HepG2 (cell line): ENCODE results near the gene C1QTNF12. TPM values are rescaled to one million over a fixed set of nuclear protein-coding genes. Genes with fewer than 3 reads are reported as not detected.

Experiments
- EEA1 ChIP-seq: sonication (generic); formaldehyde crosslinking; IDR thresholded peaks from 2 replicates; pipeline ENCODE4 v1.5.1; 2020; ENCODE audit warnings: mild to moderate bottlenecking, missing genetic modification reagents, borderline replicate concordance
- ISX ChIP-seq: sonication (generic); formaldehyde crosslinking; conservative IDR thresholded peaks from 2 replicates; pipeline ENCODE4 v1.5.0; 2020; ENCODE audit warnings: missing genetic modification reagents
- NFIB ChIP-seq: sonication (generic); formaldehyde crosslinking; IDR thresholded peaks from 2 replicates; pipeline ENCODE4 v1.9.0; 2021; ENCODE audit warnings: missing genetic modification reagents, mild to moderate bottlenecking, borderline replicate concordance
- PHF8 ChIP-seq: sonication (generic); formaldehyde crosslinking; IDR thresholded peaks from 2 replicates; pipeline ENCODE4 v1.5.0; 2020; ENCODE audit warnings: missing genetic modification reagents
- PITX1 ChIP-seq: sonication (generic); formaldehyde crosslinking; IDR thresholded peaks from 2 replicates; pipeline ENCODE4 v1.5.1; 2020; ENCODE audit warnings: mild to moderate bottlenecking, missing genetic modification reagents
- POLR2AphosphoS5 ChIP-seq: IDR thresholded peaks from 2 replicates; pipeline ENCODE4 v1.6.1; 2012; ENCODE audit warnings: low read depth, low read length
- SYNCRIP ChIP-seq: fragments of 200-400 bp; formaldehyde crosslinking; IDR thresholded peaks from 2 replicates; pipeline ENCODE4 v1.6.1; 2018; ENCODE audit warnings: mild to moderate bottlenecking, low read depth, low read length; ENCODE audit not compliant: insufficient read depth
- ZNF672 ChIP-seq: sonication (generic); formaldehyde crosslinking; IDR thresholded peaks from 2 replicates; pipeline ENCODE4 v1.8.1; 2022; ENCODE audit warnings: missing genetic modification reagents
- ZNF724P ChIP-seq: sonication (generic); formaldehyde crosslinking; IDR thresholded peaks from 2 replicates; pipeline ENCODE4 v1.8.0; 2022; ENCODE audit warnings: missing genetic modification reagents, borderline replicate concordance
- ZNF883 ChIP-seq: sonication (generic); formaldehyde crosslinking; IDR thresholded peaks from 2 replicates; pipeline ENCODE4 v1.5.1; 2020; ENCODE audit warnings: mild to moderate bottlenecking, missing genetic modification reagents; ENCODE audit errors: not compliant biosample characterization
- ZSCAN12 ChIP-seq: sonication (generic); formaldehyde crosslinking; IDR thresholded peaks from 2 replicates; pipeline ENCODE4 v1.9.0; 2021; ENCODE audit warnings: mild to moderate bottlenecking, missing genetic modification reagents
- polyA plus RNA-seq, 8 experiments: library from polyadenylated mRNA; depleted of rRNA in 3 of 8; stranded (reverse) in 7 of 8; unstranded in 1 of 8; fragments of >200 nt; fragmentation: Illumina TruSeq in 4 of 8; extraction: Trizol in 4 of 8; gene quantifications; 2 replicates each; pipeline versions ENCODE4 v1.2.1 to v1.2.3, GENCODE V29; 2011 to 2016; ENCODE audit warnings: low read depth in 4 of 8, missing spikeins in 1 of 8, mixed read lengths in 1 of 8; ENCODE audit not compliant: insufficient read depth in 1 of 8
- total RNA-seq, 5 experiments: library from RNA; depleted of rRNA; stranded (reverse); fragments of >200 nt; fragmentation: Illumina TruSeq; extraction: Trizol; gene quantifications; 2 replicates each; pipeline ENCODE4 v1.2.3, GENCODE V29; 2016; ENCODE audit warnings: low read depth in 1 of 5
- TF ChIP-seq, protein P1 (sequence below): sonication (generic); formaldehyde crosslinking; IDR thresholded peaks from 2 replicates; pipeline ENCODE4 v1.4.0; 2020; ENCODE audit warnings: mild to moderate bottlenecking, missing genetic modification reagents
- TF ChIP-seq, protein P2 (sequence below): sonication (generic); formaldehyde crosslinking; IDR thresholded peaks from 2 replicates; pipeline ENCODE4 v1.5.1; 2020; ENCODE audit warnings: missing genetic modification reagents, mild to moderate bottlenecking, borderline replicate concordance
- TF ChIP-seq, protein P3 (sequence below): sonication (generic); formaldehyde crosslinking; IDR thresholded peaks from 2 replicates; pipeline ENCODE4 v1.5.1; 2020; ENCODE audit warnings: mild to moderate bottlenecking, missing genetic modification reagents, moderate library complexity

C1QTNF12 gene
- total and polyA plus RNA-seq, 2 of the 13 experiments (the other 11 are each of a cell fraction or from before 2014, with no cell fraction given): 0.18 to 0.64 TPM

DNA sequence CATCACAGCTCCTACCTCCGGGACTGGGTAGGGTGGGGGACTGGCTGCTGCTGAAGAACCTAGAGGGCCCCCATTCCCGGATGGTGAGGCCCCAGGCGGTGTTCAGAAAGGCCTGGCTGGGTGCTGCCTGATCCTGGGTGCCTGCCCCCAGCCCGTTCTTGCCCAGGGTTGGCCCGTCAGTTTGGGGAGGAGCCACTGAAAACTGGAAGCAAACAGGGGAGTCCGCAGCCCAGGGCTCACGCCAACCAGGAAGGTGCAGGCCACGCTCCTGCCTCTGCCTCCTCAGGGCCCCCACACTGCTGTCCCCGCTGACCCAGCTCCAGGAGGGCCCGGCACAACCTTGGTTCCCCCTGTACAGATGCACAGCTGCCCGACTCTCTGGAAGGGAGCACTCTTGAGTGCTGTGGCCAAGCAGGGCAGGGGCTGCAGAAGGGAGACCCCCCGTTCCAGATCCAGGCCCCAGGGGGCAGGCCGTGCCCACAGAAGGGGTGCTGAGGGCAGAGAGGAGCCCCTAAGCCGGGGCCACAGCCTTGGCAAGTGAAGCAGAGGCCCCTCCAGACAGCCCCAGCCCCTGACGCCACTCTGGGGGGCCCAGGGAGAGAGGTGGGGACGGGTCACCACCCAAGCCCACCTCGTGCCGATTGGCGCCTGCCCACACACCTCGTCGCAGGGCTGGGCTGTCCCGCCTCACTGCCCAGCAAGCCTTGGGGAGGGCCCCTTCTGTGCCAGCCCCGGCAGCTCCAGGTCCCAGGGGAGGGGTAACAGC lies 5.5 kb downstream of the C1QTNF12 start (continued):
- TF ChIP-seq, protein P1, sequence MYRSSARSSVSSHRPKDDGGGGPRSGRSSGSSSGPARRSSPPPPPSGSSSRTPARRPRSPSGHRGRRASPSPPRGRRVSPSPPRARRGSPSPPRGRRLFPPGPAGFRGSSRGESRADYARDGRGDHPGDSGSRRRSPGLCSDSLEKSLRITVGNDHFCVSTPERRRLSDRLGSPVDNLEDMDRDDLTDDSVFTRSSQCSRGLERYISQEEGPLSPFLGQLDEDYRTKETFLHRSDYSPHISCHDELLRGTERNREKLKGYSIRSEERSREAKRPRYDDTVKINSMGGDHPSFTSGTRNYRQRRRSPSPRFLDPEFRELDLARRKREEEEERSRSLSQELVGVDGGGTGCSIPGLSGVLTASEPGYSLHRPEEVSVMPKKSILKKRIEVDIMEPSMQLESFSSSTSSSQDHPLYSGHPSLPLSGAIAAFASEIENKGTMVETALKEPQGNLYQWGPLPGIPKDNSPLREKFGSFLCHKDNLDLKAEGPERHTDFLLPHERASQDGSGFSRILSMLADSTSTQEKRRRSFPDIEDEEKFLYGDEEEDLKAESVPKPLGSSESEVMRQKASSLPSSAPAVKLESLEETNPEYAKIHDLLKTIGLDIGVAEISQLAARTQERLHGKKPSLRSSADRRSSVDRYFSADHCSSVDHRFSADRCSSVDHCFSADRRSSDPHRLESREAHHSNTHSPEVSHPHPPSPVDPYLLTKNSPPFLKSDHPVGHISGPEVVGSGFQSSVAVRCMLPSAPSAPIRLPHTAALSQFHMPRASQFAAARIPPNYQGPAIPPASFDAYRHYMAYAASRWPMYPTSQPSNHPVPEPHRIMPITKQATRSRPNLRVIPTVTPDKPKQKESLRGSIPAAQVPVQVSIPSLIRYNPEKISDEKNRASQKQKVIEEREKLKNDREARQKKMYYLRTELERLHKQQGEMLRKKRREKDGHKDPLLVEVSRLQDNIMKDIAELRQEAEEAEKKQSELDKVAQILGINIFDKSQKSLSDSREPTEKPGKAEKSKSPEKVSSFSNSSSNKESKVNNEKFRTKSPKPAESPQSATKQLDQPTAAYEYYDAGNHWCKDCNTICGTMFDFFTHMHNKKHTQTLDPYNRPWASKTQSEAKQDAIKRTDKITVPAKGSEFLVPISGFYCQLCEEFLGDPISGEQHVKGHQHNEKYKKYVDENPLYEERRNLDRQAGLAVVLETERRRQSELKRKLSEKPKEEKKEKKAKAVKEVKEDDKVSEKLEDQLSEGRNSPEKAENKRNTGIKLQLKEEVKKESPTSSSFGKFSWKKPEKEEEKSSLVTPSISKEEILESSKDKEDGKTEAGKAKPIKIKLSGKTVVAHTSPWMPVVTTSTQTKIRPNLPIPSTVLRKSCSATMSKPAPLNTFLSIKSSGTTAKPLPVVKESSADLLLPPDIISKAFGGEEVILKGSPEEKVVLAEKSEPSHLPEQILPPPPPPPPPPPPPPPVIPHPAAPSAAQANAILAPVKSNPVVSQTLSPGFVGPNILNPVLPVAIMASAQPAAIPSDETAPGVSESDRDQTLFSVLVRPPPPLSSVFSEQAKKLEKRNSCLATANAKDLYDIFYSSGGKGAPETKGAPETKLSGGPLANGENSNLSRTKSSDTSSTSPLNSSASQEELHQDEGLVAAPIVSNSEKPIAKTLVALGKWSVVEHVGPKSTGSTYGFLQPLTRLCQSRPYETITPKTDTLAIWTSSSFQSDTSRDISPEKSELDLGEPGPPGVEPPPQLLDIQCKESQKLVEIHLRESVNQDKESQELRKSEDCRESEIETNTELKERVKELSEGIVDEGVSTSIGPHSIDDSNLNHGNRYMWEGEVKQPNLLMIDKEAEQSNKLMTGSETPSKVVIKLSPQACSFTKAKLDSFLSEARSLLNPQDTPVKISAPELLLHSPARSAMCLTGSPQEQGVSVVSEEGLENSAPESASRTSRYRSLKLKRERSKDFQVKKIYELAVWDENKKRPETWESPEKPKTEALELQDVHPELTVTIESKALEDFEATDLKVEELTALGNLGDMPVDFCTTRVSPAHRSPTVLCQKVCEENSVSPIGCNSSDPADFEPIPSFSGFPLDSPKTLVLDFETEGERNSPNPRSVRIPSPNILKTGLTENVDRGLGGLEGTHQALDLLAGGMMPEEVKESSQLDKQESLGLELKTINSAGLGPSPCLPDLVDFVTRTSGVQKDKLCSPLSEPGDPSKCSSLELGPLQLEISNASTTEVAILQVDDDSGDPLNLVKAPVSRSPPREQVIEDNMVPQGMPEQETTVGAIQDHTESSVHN (CRISPR knock-in tag): no peak
- TF ChIP-seq SYNCRIP: no peak
- TF ChIP-seq POLR2AphosphoS5: peak; percentile 48
- TF ChIP-seq ZNF672: no peak
- TF ChIP-seq NFIB (CRISPR knock-in tag): peak; percentile 79; the same call in 1 of the 2 replicates
- no peak for TF ChIP-seq ISX (CRISPR knock-in tag)
- TF ChIP-seq, protein P2, sequence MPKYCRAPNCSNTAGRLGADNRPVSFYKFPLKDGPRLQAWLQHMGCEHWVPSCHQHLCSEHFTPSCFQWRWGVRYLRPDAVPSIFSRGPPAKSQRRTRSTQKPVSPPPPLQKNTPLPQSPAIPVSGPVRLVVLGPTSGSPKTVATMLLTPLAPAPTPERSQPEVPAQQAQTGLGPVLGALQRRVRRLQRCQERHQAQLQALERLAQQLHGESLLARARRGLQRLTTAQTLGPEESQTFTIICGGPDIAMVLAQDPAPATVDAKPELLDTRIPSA (CRISPR knock-in tag): no peak
- TF ChIP-seq ZNF883: peak; percentile 37
- TF ChIP-seq, protein P3, sequence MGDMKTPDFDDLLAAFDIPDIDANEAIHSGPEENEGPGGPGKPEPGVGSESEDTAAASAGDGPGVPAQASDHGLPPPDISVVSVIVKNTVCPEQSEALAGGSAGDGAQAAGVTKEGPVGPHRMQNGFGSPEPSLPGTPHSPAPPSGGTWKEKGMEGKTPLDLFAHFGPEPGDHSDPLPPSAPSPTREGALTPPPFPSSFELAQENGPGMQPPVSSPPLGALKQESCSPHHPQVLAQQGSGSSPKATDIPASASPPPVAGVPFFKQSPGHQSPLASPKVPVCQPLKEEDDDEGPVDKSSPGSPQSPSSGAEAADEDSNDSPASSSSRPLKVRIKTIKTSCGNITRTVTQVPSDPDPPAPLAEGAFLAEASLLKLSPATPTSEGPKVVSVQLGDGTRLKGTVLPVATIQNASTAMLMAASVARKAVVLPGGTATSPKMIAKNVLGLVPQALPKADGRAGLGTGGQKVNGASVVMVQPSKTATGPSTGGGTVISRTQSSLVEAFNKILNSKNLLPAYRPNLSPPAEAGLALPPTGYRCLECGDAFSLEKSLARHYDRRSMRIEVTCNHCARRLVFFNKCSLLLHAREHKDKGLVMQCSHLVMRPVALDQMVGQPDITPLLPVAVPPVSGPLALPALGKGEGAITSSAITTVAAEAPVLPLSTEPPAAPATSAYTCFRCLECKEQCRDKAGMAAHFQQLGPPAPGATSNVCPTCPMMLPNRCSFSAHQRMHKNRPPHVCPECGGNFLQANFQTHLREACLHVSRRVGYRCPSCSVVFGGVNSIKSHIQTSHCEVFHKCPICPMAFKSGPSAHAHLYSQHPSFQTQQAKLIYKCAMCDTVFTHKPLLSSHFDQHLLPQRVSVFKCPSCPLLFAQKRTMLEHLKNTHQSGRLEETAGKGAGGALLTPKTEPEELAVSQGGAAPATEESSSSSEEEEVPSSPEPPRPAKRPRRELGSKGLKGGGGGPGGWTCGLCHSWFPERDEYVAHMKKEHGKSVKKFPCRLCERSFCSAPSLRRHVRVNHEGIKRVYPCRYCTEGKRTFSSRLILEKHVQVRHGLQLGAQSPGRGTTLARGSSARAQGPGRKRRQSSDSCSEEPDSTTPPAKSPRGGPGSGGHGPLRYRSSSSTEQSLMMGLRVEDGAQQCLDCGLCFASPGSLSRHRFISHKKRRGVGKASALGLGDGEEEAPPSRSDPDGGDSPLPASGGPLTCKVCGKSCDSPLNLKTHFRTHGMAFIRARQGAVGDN (CRISPR knock-in tag): peak; percentile 75
- TF ChIP-seq PITX1 (CRISPR knock-in tag): no peak
- TF ChIP-seq EEA1 (CRISPR knock-in tag): no peak
- TF ChIP-seq PHF8 (CRISPR knock-in tag): peak; percentile 38; the same call in 1 of the 2 replicates
- no peak for TF ChIP-seq ZNF724P (CRISPR knock-in tag)
- TF ChIP-seq ZSCAN12 (CRISPR knock-in tag): no peak
